Umbilical cord (tissue), 2 donors: ENCODE results near the gene TOMM7. TPM values are rescaled to one million over a fixed set of nuclear protein-coding genes. Genes with fewer than 3 reads are reported as not detected.
"Not testable (repeated sequence)": the region's sequence is repeated elsewhere in the genome, so short reads cannot be mapped to it uniquely, and the experiment has no call there.

Experiments
- DNase-seq: peaks from one replicate; pipeline ENCODE4 v3.0.0-alpha.2; 2015; ENCODE audit warnings: low spot score
- total RNA-seq: library from RNA; depleted of rRNA; stranded (reverse); fragments of >200 nt; gene quantifications from one replicate; pipeline ENCODE4 v1.2.3, GENCODE V29; 2014; ENCODE audit warnings: low replicate concordance; ENCODE audit not compliant: insufficient read depth

Gene TOMM7
- total RNA-seq, 1 donor from 2014 or later, result 273 TPM

DNA sequence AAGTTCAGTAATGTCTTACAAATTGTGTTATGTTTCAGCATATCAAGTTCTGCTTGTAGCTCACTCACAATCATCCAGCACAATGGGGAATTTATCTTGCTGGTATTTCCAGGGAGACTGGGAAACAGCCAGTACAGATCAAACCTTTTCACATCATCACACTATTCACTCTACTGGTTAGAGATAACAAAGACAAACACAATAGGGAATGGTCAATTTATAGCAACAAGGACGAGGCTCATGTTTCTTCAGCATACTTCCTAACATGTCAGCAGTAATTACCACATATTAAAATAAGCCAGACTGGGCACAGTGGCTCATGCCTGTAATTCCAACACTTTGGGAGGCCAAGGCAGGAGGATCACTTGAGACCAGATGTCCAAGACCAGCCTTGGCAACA is 38.3 kb downstream of the TOMM7 start:
- DNase-seq, result no peak

DNA sequence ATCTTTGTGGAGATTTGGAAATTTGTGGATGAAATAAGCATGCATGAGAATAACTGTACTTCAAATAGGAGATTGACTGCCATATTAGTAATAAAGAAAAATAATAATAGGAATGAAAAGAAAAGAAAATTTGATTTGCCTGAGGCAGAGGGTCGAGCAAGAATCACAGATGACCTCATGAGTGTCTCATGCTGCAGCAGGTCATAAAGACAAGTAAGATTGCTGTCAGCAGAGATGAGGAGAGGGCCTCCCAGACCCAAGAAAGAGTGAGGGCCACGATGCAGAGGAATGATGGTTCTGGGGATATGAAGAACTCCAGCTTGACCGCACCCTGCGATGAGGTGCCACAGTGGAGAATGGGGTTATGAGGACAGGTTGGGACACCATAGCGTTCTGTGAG is 39.2 kb downstream of the TOMM7 start:
- DNase-seq, result no peak

DNA sequence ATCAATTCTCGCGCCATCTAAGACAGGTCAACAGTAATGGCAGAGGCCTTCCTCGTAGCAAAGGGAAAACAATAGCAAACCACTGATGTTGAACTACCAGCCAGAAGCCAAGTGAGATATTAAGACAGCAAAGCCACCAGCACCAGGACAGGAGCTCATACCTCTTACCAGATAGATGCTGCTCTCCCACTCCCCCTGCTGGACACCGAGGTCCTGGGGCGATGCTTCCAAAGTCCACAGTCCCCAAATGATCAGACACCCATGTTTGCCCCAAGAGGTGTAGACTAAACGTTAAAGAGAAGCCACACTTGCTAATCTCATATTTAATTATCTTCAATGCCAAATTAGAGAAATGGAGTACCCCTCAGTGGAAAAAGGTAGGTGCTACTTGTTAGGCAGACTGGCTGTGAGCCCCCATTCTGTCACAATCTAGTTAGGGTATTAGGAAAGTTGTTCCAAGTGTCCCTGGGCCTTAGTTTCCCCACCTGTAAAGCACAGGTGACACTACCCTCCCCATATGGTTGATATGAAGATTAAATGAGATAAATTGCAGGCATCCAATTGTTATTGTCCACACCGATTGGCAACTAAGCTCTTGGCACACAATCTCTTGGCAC is 39.9 kb downstream of the TOMM7 start:
- peak; percentile 5 for DNase-seq

DNA sequence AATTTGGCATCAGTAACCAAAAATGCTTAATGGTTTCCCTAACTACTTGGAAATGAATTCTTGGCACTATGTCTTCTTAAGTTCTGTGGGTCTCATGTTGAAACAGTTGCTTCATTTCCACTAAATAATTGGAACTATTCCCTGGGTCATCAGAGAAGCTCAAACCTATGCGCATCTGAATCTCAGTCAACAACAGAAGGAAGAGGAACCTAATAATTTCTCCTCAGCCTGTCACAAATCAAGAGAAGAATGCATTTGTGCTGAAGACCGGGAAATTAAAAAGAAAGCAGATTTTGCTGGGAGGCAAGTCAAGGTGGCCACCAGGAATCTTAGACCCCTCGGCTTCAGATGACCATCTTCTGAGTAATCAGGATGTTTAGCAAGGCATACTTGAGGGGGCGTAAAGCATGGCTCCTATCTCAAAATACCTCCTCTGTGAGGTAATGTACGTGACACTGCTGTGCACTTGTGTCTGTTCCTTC is 41.4 kb downstream of the TOMM7 start:
- DNase-seq, result peak; percentile 7

DNA sequence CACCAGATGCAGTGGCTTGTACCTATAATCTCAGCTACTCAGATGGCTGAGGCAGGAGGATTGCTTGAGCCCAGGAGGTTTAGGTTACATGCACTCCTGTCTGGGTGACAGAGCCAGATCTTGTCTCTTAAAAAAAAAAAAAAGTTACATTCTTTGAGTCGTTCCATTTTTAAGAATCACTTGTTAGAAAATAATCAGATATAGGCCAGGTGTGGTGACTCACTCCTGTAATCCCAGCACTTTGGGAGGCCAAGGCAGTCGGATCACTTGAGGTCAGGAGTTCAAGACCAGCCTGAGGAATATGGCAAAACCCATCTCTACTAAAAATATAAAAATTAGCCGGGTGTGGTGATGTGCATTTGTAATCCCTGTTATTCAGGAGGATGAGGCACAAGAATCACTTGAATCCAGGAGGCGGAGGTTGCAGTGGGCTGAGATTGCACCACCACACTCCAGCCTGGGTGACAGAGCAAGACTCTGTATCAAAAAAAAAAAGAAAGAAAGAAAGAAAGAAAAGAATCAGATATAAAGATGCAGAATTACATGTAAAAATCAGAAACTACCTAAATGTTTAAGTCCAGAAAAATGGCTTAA is 42.8 kb downstream of the TOMM7 start:
- not testable (repeated sequence) for DNase-seq

DNA sequence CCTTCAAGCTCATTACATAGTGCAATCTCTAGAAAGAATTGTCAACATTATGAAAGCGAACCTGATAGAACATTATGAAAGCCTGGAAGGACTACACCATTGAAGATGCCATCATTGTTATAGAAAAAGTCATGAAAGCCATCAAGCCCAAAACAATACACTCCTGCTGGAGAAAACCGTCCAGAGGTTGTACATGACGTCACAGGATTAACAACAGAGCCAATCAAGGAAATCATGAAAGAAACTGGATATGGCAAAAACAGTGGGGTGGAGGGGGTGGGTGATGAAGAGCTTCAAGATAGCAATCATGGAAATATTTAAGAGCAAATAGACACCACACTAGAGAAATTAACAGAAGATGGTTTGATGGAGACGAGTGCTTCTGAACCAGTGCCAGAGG is 45.7 kb downstream of the TOMM7 start:
- no peak for DNase-seq

DNA sequence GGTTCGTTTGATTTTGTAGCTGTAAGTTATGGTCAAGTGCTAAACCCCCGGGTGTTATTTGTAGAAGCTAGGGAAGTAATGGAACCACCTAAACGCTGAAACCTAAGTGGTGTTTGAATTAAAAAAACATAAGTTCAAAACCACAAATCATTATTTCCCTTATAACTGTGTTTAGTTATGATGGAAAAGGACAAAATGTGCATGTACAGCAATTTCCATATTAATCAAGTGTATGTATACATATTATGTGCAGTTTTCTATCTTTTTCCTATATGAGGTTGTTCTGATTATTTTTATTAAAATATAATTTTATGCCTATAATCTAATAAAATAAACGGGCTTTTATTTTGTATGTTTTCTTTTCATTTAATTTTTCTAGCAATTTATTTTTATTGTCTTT is 49.8 kb downstream of the TOMM7 start:
- DNase-seq, result no peak

DNA sequence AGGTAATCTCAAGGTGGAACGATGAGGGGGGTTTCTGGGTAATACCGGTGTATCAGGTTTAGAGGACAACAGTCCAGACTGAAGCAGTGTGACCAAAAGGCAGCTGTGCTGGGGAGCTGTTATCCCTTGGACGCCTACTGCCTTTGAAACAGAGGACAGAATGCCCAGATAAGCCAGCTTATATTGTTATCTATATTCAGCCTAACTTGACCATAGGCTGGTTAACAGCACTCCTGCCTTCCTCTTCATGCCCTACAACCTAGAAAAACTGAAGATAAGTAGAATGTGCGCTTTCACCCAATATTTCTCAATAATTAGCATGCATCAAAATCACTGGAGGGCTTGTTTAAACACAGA is 50.8 kb downstream of the TOMM7 start:
- DNase-seq, result no peak

DNA sequence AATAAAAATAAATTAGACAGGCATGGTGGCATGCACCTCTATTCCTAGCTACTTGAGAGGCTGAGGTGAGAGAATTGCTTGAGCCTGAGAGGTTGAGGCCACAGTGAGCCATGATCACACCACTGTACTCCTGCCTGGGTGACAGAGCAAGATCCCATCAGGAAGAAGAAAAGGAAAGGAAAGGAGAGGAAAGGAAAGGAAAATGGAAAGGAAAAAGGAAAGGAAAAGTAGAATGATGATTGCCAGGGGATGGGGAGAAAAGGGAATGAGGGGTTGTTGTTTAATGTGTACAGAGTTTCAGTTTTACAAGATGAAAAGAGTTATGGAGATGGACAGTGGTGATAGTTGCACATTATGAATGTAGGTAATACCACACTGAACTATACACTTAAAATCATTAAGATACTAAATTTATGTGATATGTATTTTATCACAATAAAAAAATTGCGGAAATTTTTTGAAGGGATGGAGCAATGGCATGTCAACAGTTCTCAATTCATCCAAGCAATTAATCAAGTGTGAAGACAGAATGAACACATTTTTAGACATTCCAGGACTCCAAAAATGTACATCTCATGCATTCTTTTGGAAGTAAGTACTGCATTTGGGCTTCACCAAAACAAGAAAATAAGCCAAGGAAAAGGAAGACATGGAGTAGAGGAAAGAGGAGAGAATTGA is 51.3 kb downstream of the TOMM7 start:
- DNase-seq, result no peak

DNA sequence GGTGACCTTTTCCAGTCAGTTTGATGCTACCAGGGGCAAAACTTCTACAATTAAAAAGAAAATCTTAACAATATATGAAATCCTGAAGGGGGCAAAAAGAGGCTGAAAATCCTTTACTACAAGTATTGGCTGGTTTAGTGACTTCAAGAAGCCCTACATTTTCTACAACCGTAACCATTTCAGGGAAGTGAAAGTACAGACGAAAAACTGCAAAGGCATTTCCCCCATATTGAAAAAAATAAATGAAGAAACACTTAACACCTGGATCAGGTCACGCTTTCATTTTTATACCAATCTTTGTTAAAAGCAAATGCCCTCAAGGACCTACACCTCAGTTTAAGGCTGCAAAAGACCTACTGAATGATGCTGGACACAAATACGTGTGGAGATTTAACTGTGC is 57.0 kb downstream of the TOMM7 start:
- DNase-seq, result no peak

Other genes with a start within 250 kb of the TOMM7 start
- 4.1 TPM for gene IL6, start 95.6 kb downstream of the TOMM7 start, total RNA-seq
- 46.0 TPM for gene HYCC1, start 191.3 kb upstream of the TOMM7 start, total RNA-seq